ENCODE data around the gene SCGN. TPM values are rescaled to one million over a fixed set of nuclear protein-coding genes. Genes with fewer than 3 reads are reported as not detected.

Gene SCGN
- polyA plus RNA-seq, 1 donor (not counting 4 experiments of a cell fraction or from before 2014, with no cell fraction given) = not detected

DNA sequence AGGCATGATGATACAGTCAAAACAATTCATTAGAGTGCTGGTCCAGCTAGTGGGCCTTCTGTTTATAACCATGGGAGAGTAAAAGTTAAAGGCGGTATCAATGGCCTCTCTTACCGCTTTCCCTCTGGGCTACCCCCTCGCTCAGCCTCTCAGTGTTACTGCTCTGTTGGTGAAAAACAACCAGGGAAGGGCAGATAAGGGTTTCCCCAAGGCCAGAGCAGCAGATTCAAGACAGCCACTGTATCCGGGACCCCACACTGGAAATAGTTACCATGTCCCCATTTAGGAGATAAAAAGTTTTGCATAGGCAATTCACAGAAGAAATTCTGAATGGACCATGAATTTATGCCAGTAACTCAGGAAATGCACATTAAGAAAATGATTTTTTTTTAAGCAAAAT, 13.4 kb downstream of the SCGN start:
- no peak for DNase-seq (ENCODE audit: low read depth, low spot score)
- TF ChIP-seq EZH2 (IDR thresholded peaks at IDR 0.05; ENCODE audit: low read length) = no peak
- no peak for TF ChIP-seq CTCF (optimal IDR thresholded peaks at IDR 0.05 in 1 of 3, IDR thresholded peaks at IDR 0.05 in 1 of 3, conservative IDR thresholded peaks at IDR 0.05 in 1 of 3; ENCODE audit: extremely low read depth in 1 of 3, insufficient read depth in 2 of 3, low read length in 3 of 3)
- Histone ChIP-seq H3K9ac (ENCODE audit: control insufficient read depth, extremely low read depth, insufficient read depth, low read length) (no peak overlapping the region), H2AFZ (ENCODE audit: control insufficient read depth, low read length) (no peak overlapping the region), H3K4me3 (ENCODE audit: control insufficient read depth in 2 of 3, extremely low read depth in 1 of 3, insufficient read depth in 2 of 3, low read depth in 1 of 3, low read length in 3 of 3) (no peak overlapping the region), H3K9me1 (ENCODE audit: control insufficient read depth, extremely low read depth, insufficient read depth, low read length) (no peaks in the 10 kb centered on the region), H3K79me2 (ENCODE audit: control insufficient read depth, insufficient read depth, low read length) (no peaks in the 10 kb centered on the region), H3K36me3 (ENCODE audit: control insufficient read depth in 2 of 2, extremely low read depth in 1 of 2, insufficient read depth in 2 of 2, low read length in 2 of 2) (no peaks in the 10 kb centered on the region), H3K27me3 (ENCODE audit: control insufficient read depth, extremely low read depth, insufficient read depth, low read length) (peaks cover 5% of the 10 kb centered on the region), H3K4me2 (ENCODE audit: control insufficient read depth, extremely low read depth, insufficient read depth, low read depth, low read length) (no peak overlapping the region), H3K4me1 (ENCODE audit: control insufficient read depth, extremely low read depth, insufficient read depth, low read length) (peaks cover 8% of the 10 kb centered on the region), H4K20me1 (ENCODE audit: control insufficient read depth, extremely low read depth, insufficient read depth, low read length) (no peaks in the 10 kb centered on the region), H3K27ac (ENCODE audit: control insufficient read depth, insufficient read depth, low read length) (no peak overlapping the region), H3K9me3 (ENCODE audit: control insufficient read depth, low read depth, low read length) (no peaks in the 10 kb centered on the region)
- dilution Hi-C loops (cut with MboI; ENCODE audit: extremely low pct_ligation_motif_present, low sequenced_read_pairs) = no loop called here
- no peak for FAIRE-seq

DNA sequence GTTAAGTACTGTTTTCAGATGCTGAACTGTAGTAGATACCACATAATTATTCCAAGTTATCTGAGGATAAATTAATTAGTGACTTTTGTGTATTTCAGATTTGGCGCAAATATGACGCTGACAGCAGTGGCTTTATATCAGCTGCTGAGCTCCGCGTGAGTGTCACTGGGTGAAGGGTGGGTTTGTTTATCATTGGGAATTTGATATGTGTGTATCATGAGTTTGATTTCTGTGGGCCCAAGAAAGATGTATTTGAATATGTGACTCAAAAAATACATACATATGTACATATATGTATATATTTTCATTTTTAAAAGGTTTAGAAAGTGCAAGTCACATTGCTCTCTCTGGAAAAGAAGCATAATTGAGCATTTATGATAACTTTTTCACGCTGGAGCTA, 17.4 kb downstream of the SCGN start:
- no peak overlapping the region for H3K9ac ChIP-seq (ENCODE audit: control insufficient read depth, extremely low read depth, insufficient read depth, low read length)
- no peak for DNase-seq (ENCODE audit: low read depth, low spot score)
- H3K4me3 ChIP-seq (ENCODE audit: control insufficient read depth in 2 of 3, extremely low read depth in 1 of 3, insufficient read depth in 2 of 3, low read depth in 1 of 3, low read length in 3 of 3) = no peak overlapping the region
- no peaks in the 10 kb centered on the region for H3K4me1 ChIP-seq (ENCODE audit: control insufficient read depth, extremely low read depth, insufficient read depth, low read length)
- H3K27ac ChIP-seq (ENCODE audit: control insufficient read depth, insufficient read depth, low read length) = no peak overlapping the region
- H3K4me2 ChIP-seq (ENCODE audit: control insufficient read depth, extremely low read depth, insufficient read depth, low read depth, low read length) = no peak overlapping the region
- H3K9me3 ChIP-seq (ENCODE audit: control insufficient read depth, low read depth, low read length) = no peaks in the 10 kb centered on the region
- no peaks in the 10 kb centered on the region for H3K79me2 ChIP-seq (ENCODE audit: control insufficient read depth, insufficient read depth, low read length)
- H3K9me1 ChIP-seq (ENCODE audit: control insufficient read depth, extremely low read depth, insufficient read depth, low read length) = no peaks in the 10 kb centered on the region
- TF ChIP-seq CTCF (optimal IDR thresholded peaks at IDR 0.05 in 1 of 3, IDR thresholded peaks at IDR 0.05 in 1 of 3, conservative IDR thresholded peaks at IDR 0.05 in 1 of 3; ENCODE audit: extremely low read depth in 1 of 3, insufficient read depth in 2 of 3, low read length in 3 of 3) (no peak), EZH2 (IDR thresholded peaks at IDR 0.05; ENCODE audit: low read length) (no peak)
- H3K27me3 ChIP-seq (ENCODE audit: control insufficient read depth, extremely low read depth, insufficient read depth, low read length) = peaks cover 5% of the 10 kb centered on the region
- FAIRE-seq = no peak
- no peaks in the 10 kb centered on the region for H4K20me1 ChIP-seq (ENCODE audit: control insufficient read depth, extremely low read depth, insufficient read depth, low read length)
- dilution Hi-C loops (cut with MboI; ENCODE audit: extremely low pct_ligation_motif_present, low sequenced_read_pairs) = no loop called here
- H3K36me3 ChIP-seq (ENCODE audit: control insufficient read depth in 2 of 2, extremely low read depth in 1 of 2, insufficient read depth in 2 of 2, low read length in 2 of 2) = no peaks in the 10 kb centered on the region
- no peak overlapping the region for H2AFZ ChIP-seq (ENCODE audit: control insufficient read depth, low read length)
